ENCODE results near the gene METTL23.

METTL23 gene

GRCh38 chr17:76686538-76687297 is 39.9 kb upstream of the METTL23 start:
- Histone ChIP-seq H2AK5ac (ENCODE audit: low read length, severe bottlenecking) (peak overlapping the region; percentile 8), H3K4ac (ENCODE audit: low read depth in 1 of 2, low read length in 2 of 2) (no peak overlapping the region), H3K27me3 (ENCODE audit: control insufficient read depth in 1 of 2, insufficient read depth in 1 of 2, low read length in 2 of 2) (no peaks in the 10 kb centered on the region), H2AFZ (ENCODE audit: low read depth, low read length) (no peak overlapping the region), H2BK12ac (ENCODE audit: low read length in 2 of 2) (no peak overlapping the region), H3K9ac (ENCODE audit: low read length) (peak overlapping the region; percentile 83), H3K79me1 (replicated peaks; ENCODE audit: low read length, poor library complexity, severe bottlenecking) (peaks cover 42% of the 10 kb centered on the region), H3K4me3 (ENCODE audit: insufficient read depth in 1 of 2, low read depth in 1 of 2, low read length in 2 of 2) (peak overlapping the region in 1 of 2 experiments; percentile 38), H3K9me3 (ENCODE audit: control insufficient read depth, low read length) (no peaks in the 10 kb centered on the region), H4K8ac (ENCODE audit: low read length) (no peak overlapping the region), H2BK15ac (ENCODE audit: low read depth, poor library complexity, severe bottlenecking) (no peak overlapping the region), H3K18ac (ENCODE audit: low read depth in 1 of 2, low read length in 2 of 2) (no peak overlapping the region), H3K27ac (ENCODE audit: low read length, poor library complexity, severe bottlenecking) (peak overlapping the region; percentile 66), H3K23ac (ENCODE audit: low read length in 2 of 2) (no peak overlapping the region), H2BK5ac (ENCODE audit: low read depth, low read length, poor library complexity, severe bottlenecking) (no peak overlapping the region), H3K14ac (ENCODE audit: low read length in 2 of 2) (no peak overlapping the region), H3K36me3 (ENCODE audit: control insufficient read depth in 1 of 2, insufficient read depth in 2 of 2, low read depth in 1 of 2, low read length in 2 of 2) (peaks cover 34 to 53% of the 10 kb centered on the region in 2 experiments), H2BK120ac (ENCODE audit: low read depth, low read length) (no peak overlapping the region), H3K4me2 (ENCODE audit: low read length, poor library complexity, severe bottlenecking) (no peak overlapping the region), H4K91ac (ENCODE audit: low read length) (no peak overlapping the region), H3K4me1 (ENCODE audit: control insufficient read depth, insufficient read depth, low read depth, low read length) (peaks cover 73% of the 10 kb centered on the region)
- 63% methylated on average over 12 of the region's 15 CpGs for WGBS
- DNase-seq, result no peak

- H3K23ac ChIP-seq (ENCODE audit: low read length in 2 of 2), result no peak overlapping the region
- H3K9ac ChIP-seq (ENCODE audit: low read length), result peak overlapping the region; percentile 83
- 81% methylated on average over 22 of the region's 26 CpGs for WGBS
- no peak overlapping the region for H2BK5ac ChIP-seq (ENCODE audit: low read depth, low read length, poor library complexity, severe bottlenecking)
- no peaks in the 10 kb centered on the region for H3K9me3 ChIP-seq (ENCODE audit: control insufficient read depth, low read length)
- H3K14ac ChIP-seq (ENCODE audit: low read length in 2 of 2), result no peak overlapping the region
- peak overlapping the region; percentile 66 for H3K27ac ChIP-seq (ENCODE audit: low read length, poor library complexity, severe bottlenecking)
- peak overlapping the region; percentile 62 for H2AK5ac ChIP-seq (ENCODE audit: low read length, severe bottlenecking)
- no peak overlapping the region for H3K4ac ChIP-seq (ENCODE audit: low read depth in 1 of 2, low read length in 2 of 2)
- H2BK15ac ChIP-seq (ENCODE audit: low read depth, poor library complexity, severe bottlenecking), result peak overlapping the region; percentile 30
- no peak overlapping the region for H4K91ac ChIP-seq (ENCODE audit: low read length)
- no peak overlapping the region for H3K4me2 ChIP-seq (ENCODE audit: low read length, poor library complexity, severe bottlenecking)
- peak overlapping the region in 1 of 2 experiments; percentile 38 for H3K4me3 ChIP-seq (ENCODE audit: insufficient read depth in 1 of 2, low read depth in 1 of 2, low read length in 2 of 2)
- peaks cover 32 to 47% of the 10 kb centered on the region in 2 experiments for H3K36me3 ChIP-seq (ENCODE audit: control insufficient read depth in 1 of 2, insufficient read depth in 2 of 2, low read depth in 1 of 2, low read length in 2 of 2)
- DNase-seq, result no peak
- peaks cover 72% of the 10 kb centered on the region for H3K4me1 ChIP-seq (ENCODE audit: control insufficient read depth, insufficient read depth, low read depth, low read length)
- H3K18ac ChIP-seq (ENCODE audit: low read depth in 1 of 2, low read length in 2 of 2), result no peak overlapping the region
- no peak overlapping the region for H4K8ac ChIP-seq (ENCODE audit: low read length)
- H2BK120ac ChIP-seq (ENCODE audit: low read depth, low read length), result no peak overlapping the region
- no peak overlapping the region for H2BK12ac ChIP-seq (ENCODE audit: low read length in 2 of 2)
- no peaks in the 10 kb centered on the region for H3K27me3 ChIP-seq (ENCODE audit: control insufficient read depth in 1 of 2, insufficient read depth in 1 of 2, low read length in 2 of 2)
- no peak overlapping the region for H2AFZ ChIP-seq (ENCODE audit: low read depth, low read length)
- peaks cover 39% of the 10 kb centered on the region for H3K79me1 ChIP-seq (replicated peaks; ENCODE audit: low read length, poor library complexity, severe bottlenecking)
Measured at GRCh38 chr17:76687298-76688164, 39.1 kb upstream of the METTL23 start.

GRCh38 chr17:76688165-76688622 is 38.4 kb upstream of the METTL23 start:
- H3K18ac ChIP-seq (ENCODE audit: low read depth in 1 of 2, low read length in 2 of 2), result no peak overlapping the region
- H3K9me3 ChIP-seq (ENCODE audit: control insufficient read depth, low read length), result no peaks in the 10 kb centered on the region
- H2AFZ ChIP-seq (ENCODE audit: low read depth, low read length), result no peak overlapping the region
- H3K4ac ChIP-seq (ENCODE audit: low read depth in 1 of 2, low read length in 2 of 2), result no peak overlapping the region
- no peak overlapping the region for H4K91ac ChIP-seq (ENCODE audit: low read length)
- peak overlapping the region; percentile 83 for H3K9ac ChIP-seq (ENCODE audit: low read length)
- H3K4me1 ChIP-seq (ENCODE audit: control insufficient read depth, insufficient read depth, low read depth, low read length), result peaks cover 68% of the 10 kb centered on the region
- no peak overlapping the region for H2BK15ac ChIP-seq (ENCODE audit: low read depth, poor library complexity, severe bottlenecking)
- no peak overlapping the region for H4K8ac ChIP-seq (ENCODE audit: low read length)
- H3K14ac ChIP-seq (ENCODE audit: low read length in 2 of 2), result peak overlapping the region in 1 of 2 experiments; percentile 5
- peak overlapping the region; percentile 11 for H2AK5ac ChIP-seq (ENCODE audit: low read length, severe bottlenecking)
- 96% methylated on average over 10 of the region's 11 CpGs for WGBS
- H3K27me3 ChIP-seq (ENCODE audit: control insufficient read depth in 1 of 2, insufficient read depth in 1 of 2, low read length in 2 of 2), result no peaks in the 10 kb centered on the region
- peak overlapping the region; percentile 45 for H3K27ac ChIP-seq (ENCODE audit: low read length, poor library complexity, severe bottlenecking)
- no peak overlapping the region for H2BK120ac ChIP-seq (ENCODE audit: low read depth, low read length)
- DNase-seq, result no peak
- H2BK5ac ChIP-seq (ENCODE audit: low read depth, low read length, poor library complexity, severe bottlenecking), result no peak overlapping the region
- peaks cover 26 to 40% of the 10 kb centered on the region in 2 experiments for H3K36me3 ChIP-seq (ENCODE audit: control insufficient read depth in 1 of 2, insufficient read depth in 2 of 2, low read depth in 1 of 2, low read length in 2 of 2)
- H3K4me2 ChIP-seq (ENCODE audit: low read length, poor library complexity, severe bottlenecking), result no peak overlapping the region
- H3K79me1 ChIP-seq (replicated peaks; ENCODE audit: low read length, poor library complexity, severe bottlenecking), result peaks cover 33% of the 10 kb centered on the region
- H3K23ac ChIP-seq (ENCODE audit: low read length in 2 of 2), result no peak overlapping the region
- no peak overlapping the region for H2BK12ac ChIP-seq (ENCODE audit: low read length in 2 of 2)
- peak overlapping the region in 1 of 2 experiments; percentile 38 for H3K4me3 ChIP-seq (ENCODE audit: insufficient read depth in 1 of 2, low read depth in 1 of 2, low read length in 2 of 2)

GRCh38 chr17:76689859-76690258 is 36.8 kb upstream of the METTL23 start:
- Histone ChIP-seq H3K14ac (ENCODE audit: low read length in 2 of 2) (no peak overlapping the region), H2BK15ac (ENCODE audit: low read depth, poor library complexity, severe bottlenecking) (no peak overlapping the region), H3K4me3 (ENCODE audit: insufficient read depth in 1 of 2, low read depth in 1 of 2, low read length in 2 of 2) (no peak overlapping the region), H3K36me3 (ENCODE audit: control insufficient read depth in 1 of 2, insufficient read depth in 2 of 2, low read depth in 1 of 2, low read length in 2 of 2) (peaks cover 13 to 30% of the 10 kb centered on the region in 2 experiments), H3K27me3 (ENCODE audit: control insufficient read depth in 1 of 2, insufficient read depth in 1 of 2, low read length in 2 of 2) (no peaks in the 10 kb centered on the region), H4K8ac (ENCODE audit: low read length) (no peak overlapping the region), H3K4me1 (ENCODE audit: control insufficient read depth, insufficient read depth, low read depth, low read length) (peaks cover 61% of the 10 kb centered on the region), H2BK120ac (ENCODE audit: low read depth, low read length) (no peak overlapping the region), H3K79me1 (replicated peaks; ENCODE audit: low read length, poor library complexity, severe bottlenecking) (peaks cover 28% of the 10 kb centered on the region), H3K23ac (ENCODE audit: low read length in 2 of 2) (no peak overlapping the region), H3K4ac (ENCODE audit: low read depth in 1 of 2, low read length in 2 of 2) (no peak overlapping the region), H3K9me3 (ENCODE audit: control insufficient read depth, low read length) (no peaks in the 10 kb centered on the region), H2BK12ac (ENCODE audit: low read length in 2 of 2) (no peak overlapping the region), H3K9ac (ENCODE audit: low read length) (no peak overlapping the region), H2BK5ac (ENCODE audit: low read depth, low read length, poor library complexity, severe bottlenecking) (no peak overlapping the region), H2AFZ (ENCODE audit: low read depth, low read length) (no peak overlapping the region), H3K4me2 (ENCODE audit: low read length, poor library complexity, severe bottlenecking) (no peak overlapping the region), H4K91ac (ENCODE audit: low read length) (no peak overlapping the region), H3K18ac (ENCODE audit: low read depth in 1 of 2, low read length in 2 of 2) (no peak overlapping the region), H2AK5ac (ENCODE audit: low read length, severe bottlenecking) (no peak overlapping the region), H3K27ac (ENCODE audit: low read length, poor library complexity, severe bottlenecking) (no peak overlapping the region)
- WGBS, result 97% methylated on average over 11 of the region's 11 CpGs
- no peak for DNase-seq
